GM21390 (cell line): Measurements from ENCODE around the gene ALDH3B2.
"Not testable (repeated sequence)": the region's sequence is repeated elsewhere in the genome, so short reads cannot be mapped to it uniquely, and the experiment has no call there.

Source experiments
- ATAC-seq: cut with Tn5 transposase; IDR thresholded peaks from one replicate; pipeline ENCODE4 v1.9.1; 2021; ENCODE audit not compliant: unreplicated experiment

ALDH3B2 gene

GRCh38 chr11:67662835-67663531 lies 11.4 kb downstream of the ALDH3B2 start:
- ATAC-seq, result no peak

- ATAC-seq, result no peak
Measured at GRCh38 chr11:67662142-67662834, 12.1 kb downstream of the ALDH3B2 start.

DNA sequence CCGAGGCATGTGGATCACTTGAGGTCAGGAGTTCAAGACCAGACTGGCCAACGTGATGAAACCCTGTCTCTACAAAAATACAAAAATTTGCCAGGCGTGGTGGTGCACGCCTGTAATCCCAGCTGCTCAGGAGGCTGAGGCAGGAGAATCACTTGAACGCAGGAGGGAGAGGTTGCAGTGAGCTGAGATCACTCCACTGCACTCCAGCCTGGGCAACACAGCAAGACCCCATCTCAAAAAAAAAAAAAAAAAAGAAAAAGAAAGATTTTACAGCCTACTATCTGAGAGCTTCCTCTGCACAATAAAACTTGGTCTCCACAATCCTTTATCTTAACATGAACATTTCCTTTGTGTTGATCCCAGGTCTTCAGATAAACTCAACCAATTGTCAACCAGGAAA lies 13.7 kb downstream of the ALDH3B2 start:
- ATAC-seq, result not testable (repeated sequence)

DNA sequence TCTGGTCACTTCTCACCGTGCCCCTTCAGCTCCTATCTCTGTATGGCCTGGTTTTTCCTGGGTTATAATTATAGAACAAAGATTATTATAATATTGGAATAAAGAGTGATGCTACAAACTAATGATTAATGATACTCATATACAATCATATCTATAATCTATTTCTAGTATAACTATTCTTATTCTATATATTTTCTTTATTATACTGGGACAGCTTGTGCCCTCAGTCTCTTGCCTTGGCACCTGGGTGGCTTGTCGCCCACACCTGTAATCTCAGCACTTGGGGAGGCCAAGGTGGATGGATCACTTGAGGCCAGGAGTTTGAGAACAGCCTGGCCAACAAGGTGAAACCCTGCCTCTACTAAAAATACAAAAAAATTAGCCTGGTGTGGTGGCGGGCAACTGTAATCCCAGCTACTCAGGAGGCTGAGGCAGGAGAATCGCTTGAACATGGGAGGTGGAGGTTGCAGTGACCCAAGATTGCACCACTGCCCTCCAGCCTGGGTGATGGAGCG lies 14.7 kb downstream of the ALDH3B2 start:
- ATAC-seq, result not testable (repeated sequence)

GRCh38 chr11:67657300-67657699 lies 17.1 kb downstream of the ALDH3B2 start:
- no peak for ATAC-seq

DNA sequence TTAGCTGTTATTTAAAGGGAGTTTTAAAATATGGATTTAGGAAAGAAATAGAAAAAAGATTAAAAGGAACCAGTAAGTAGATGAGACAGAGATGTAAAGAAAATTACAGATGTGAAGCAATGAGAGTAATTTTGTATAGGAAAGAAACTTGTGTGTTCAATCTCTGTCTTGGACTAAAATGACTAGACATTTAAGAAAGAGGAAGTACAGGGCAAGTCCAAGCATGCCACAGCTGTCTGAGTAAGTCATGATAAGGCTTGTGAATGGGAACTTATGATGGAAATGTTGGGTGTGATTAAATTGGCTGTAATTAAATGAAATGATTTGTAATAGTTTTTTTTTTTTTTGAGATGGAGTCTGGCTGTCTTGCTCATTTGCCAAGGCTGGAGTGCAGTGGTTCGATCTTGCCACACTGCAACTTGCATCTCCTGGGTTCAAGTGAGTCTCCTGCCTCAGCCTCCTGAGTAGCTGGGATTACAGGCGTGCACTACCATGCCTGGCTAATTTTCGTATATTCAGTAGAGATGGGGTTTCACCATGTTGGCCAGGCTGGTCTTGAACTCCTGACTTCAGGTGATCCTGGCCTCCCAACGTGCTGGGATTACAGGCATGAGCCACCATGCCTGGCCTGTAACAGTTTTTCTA lies 18.0 kb downstream of the ALDH3B2 start:
- ATAC-seq, result no peak

GRCh38 chr11:67654225-67654624 lies 20.2 kb downstream of the ALDH3B2 start:
- no peak for ATAC-seq

DNA sequence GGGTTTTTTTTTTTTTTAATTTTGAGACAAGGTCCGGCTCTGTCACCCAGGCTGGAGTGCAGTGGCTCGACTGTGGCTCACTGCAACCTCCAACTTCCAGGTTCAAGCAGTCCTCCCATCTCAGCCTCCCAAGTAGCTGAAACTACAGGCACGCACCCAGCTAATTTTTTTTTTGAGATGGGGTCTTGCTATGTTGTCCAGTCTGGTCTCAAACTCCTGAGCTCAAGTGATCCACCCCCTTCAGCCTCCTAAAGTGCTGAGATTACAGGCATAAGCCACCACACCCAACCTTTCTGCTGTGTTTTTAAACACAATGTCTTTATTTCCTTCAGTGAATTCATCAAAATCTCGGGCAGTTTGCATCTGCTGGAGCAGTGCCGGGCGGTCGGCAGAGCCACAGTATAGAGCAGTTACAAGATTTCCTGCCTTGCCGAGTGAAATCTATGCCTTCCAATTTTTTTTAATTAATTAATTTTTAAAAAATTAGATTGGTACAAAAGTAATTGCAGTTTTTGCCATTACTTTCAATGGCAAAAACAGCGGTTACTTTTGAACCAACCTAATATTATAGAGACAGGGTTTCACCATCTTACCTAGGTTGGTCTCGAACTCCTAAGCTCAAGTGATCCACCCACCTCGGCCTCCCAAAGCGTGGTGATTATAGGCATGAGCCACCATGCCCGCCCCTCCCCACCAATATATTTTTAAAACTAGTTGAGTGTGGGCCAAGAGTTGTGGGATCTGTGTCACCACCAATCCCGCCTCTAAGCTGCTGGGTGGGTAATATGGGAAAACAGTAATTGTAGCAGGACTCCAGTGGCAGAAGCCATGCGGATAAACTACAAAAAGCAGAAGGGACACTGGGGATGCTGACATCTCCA lies 21.2 kb downstream of the ALDH3B2 start:
- ATAC-seq, result no peak

DNA sequence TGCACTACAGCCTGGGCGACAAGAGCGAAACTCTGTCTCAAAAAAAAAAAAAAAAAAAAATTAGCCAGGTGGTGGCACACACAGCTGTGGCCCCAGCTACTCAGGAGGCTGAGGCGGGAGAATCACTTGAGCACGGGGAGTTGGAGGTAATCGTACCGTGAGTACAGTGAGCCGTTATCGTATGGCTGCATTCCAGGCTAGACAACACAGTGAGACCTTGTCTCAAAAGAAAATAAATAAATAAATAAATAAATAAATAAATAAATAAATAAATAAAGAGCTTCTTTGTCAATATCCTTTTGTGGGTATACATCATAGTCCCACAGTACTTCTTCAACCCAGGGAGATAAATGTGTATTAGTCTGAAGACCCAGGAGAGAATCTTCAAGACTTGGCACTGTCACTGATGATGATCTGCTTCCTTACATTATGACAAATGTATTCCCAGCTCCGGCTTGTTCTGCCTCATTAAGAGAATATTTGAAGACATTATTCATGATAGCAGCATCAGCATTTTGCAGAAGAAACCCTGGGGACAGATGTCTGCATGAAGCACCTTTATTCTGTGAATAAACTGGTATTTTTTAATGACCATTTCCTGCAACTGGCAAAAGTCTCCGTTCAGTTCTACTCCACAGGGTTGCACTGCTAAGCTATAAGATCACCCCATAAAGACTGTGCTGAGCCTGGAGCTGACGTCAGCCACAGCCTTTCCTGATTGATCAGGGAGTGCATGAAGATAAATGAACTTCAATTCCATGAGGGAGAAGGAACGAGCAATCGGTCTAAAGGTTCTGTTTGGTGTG lies 22.2 kb downstream of the ALDH3B2 start:
- ATAC-seq, result no peak

DNA sequence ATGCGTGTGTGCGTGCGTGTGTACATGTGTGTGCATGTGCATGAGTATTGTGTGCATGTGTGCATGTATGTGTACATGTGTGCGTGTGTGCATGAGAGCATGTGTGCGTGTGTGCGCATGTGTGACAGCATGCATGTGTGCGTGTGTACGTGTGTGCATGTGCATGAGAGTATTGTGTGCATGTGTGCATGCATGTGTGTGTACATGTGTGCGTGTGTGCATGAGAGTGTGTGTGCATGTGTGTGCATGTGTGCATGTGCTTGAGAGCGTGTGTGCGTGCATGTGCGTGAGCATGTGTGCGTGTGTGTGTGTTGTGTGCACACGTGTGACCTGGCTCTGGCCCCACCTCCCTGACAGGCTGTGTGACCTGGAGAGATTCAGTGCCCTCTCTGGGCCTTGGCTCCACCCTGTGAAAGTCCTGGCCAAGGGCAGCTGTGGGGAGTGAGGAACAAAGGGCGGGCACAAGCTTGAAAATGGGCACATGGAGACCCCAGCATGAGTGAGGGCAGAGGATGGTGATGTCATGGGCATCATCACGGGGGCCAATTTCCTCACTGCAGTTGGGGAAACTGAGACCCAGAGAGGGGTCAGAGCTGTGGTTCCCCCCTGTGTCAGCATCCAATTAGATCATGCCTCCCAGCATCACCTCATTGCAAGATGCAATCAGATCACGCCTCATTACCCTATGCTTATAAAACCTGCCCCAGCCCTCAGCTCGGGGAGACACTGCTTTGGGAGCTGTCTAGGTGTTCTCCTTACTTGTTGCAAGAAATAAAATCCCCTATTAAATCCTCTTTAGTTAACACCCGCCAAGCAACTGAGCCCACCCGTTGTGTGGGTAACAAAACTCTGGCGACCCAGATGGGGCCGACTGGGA lies 24.6 kb downstream of the ALDH3B2 start:
- ATAC-seq, result no peak

DNA sequence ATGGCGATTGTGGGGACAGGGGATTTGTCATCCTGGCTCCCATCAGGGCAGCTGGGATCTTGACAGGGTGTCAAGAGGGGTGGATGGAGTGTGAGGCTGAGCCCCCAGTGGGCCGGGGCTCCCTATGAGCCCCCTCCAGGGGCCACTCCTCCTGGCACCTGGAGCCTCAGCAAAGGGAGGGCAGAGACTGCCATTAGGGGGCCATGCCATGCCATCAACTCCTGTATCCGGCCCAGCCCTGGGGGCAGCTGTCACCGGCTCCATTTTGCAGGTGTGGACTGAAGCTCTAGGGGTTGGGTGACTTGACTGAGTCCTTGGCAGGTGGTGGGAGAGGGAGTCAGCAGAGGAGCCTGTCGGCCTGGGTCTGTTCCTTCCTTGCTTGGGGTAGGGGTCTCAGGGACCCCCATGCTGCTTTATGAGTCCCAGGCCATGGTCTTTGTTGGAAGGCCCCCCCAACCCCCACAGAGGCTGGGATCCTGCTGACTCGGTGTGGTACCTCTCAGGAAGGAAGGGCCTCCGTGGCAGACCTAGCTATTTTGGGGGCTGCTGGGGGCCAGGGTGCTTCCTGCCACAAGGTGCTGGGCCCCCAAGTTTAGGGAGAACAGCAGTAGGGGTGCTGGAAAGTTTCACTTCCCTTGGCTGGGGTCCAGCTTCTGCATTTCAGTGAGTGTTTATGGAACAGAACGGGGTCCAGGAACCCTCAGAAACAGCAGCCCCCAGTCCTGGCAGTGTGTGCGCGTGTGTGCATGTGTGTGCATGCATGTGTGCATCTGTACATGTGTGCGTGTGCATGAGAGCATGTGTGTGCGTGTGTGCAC lies 25.4 kb downstream of the ALDH3B2 start:
- ATAC-seq, result no peak

DNA sequence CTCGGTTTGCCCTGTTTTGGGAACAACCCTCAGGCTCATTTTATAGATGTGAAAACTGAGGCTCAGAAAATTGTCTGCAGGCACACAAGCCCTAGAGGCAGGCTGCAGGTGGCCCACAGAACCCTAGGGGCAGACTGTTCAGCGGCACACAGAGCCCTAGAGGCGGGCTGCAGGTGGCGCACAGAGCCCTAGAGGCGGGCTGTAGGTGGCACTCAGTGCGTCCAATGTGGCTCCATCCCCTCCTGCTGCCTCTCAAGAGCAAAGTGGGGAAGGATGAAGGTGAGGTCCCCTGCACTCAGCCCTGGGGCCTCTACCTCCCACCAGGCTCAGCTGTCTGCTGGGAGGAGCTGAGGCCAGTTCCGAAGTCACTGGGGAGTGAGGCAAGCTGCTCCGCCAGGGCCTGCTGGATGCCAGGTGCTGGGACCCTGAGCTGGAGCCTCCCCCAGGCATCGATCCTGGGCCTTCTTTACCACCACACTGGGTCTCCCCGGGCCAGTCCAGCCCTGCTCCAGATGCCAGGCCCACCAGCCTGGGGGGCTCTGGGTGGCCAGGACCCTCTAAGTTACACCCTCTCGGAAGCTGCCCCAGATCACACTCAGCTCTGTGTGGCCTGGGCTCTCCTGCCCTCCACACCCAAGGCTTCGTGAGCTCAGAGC lies 26.2 kb downstream of the ALDH3B2 start:
- ATAC-seq, result peak; percentile 60

GRCh38 chr11:67647471-67647870 lies 27.0 kb downstream of the ALDH3B2 start:
- no peak for ATAC-seq

GRCh38 chr11:67646535-67647336 lies 27.7 kb downstream of the ALDH3B2 start:
- ATAC-seq, result no peak

GRCh38 chr11:67645521-67646461 lies 28.6 kb downstream of the ALDH3B2 start:
- ATAC-seq, result no peak
